ENCODE data around the gene ZNF536.

The ZNF536 gene

GRCh38 chr19:30350692-30351663 is 21.2 kb upstream of the ZNF536 start:
- TF ChIP-seq, protein P1, sequence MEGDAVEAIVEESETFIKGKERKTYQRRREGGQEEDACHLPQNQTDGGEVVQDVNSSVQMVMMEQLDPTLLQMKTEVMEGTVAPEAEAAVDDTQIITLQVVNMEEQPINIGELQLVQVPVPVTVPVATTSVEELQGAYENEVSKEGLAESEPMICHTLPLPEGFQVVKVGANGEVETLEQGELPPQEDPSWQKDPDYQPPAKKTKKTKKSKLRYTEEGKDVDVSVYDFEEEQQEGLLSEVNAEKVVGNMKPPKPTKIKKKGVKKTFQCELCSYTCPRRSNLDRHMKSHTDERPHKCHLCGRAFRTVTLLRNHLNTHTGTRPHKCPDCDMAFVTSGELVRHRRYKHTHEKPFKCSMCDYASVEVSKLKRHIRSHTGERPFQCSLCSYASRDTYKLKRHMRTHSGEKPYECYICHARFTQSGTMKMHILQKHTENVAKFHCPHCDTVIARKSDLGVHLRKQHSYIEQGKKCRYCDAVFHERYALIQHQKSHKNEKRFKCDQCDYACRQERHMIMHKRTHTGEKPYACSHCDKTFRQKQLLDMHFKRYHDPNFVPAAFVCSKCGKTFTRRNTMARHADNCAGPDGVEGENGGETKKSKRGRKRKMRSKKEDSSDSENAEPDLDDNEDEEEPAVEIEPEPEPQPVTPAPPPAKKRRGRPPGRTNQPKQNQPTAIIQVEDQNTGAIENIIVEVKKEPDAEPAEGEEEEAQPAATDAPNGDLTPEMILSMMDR (conservative IDR thresholded peaks at IDR 0.05; ENCODE audit: low read depth, low read length), result no peak
- no peak overlapping the region for H3K4me3 ChIP-seq (ENCODE audit: low read depth, low read length)
- no peak for DNase-seq (ENCODE audit: low read depth)

DNA sequence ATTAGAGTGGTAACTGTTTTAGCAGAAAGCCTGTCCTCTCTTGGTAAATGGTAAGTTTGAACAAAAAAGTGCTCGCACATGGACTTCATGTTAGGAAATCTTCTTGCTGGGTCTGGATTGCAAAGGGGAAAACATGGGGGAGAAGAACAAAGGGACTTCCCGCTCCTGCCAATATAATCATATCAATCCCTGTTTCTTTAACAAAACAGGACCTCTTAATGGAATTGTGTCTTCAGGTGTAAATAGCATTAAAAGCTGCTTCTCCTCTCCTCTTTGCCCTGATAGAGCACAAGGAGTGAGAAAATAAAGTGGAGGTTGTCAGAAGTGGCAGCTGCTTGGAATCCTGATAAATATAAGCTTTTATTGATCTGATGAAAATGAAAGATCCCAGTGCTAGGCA is 20.4 kb upstream of the ZNF536 start:
- no peak overlapping the region for H3K4me3 ChIP-seq (ENCODE audit: low read depth, low read length)
- no peak for DNase-seq (ENCODE audit: low read depth)
- TF ChIP-seq, protein P1 (conservative IDR thresholded peaks at IDR 0.05; ENCODE audit: low read depth, low read length), result no peak

DNA sequence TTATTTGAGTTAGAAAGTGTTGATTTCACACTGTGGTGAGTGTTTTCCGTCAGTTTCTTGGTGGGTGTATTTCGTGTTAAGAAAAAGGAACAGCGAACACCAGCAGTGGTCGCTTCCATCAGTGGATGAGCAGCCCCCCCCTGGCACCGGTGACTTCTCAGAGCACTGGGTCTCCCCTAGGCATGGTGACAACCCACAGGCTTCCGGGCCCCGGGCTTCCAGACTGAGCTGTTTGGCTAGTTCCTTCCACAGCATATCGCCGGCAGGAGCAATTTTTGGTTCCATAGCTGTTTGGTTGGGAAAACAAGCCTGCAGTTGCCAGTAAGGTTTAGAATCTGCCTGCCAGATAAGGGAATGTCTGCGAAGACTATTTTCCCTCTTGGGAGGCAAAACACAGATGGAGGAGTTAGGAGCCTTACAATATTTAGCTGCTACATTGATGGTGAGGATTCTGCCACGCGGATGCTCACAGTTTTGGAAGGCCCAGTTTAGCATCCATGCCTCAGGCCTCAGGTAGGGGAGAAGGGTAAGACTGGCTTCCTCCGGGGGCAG is 18.7 kb upstream of the ZNF536 start:
- DNase-seq (ENCODE audit: low read depth), result no peak
- no peak overlapping the region for H3K4me3 ChIP-seq (ENCODE audit: low read depth, low read length)
- TF ChIP-seq, protein P1 (conservative IDR thresholded peaks at IDR 0.05; ENCODE audit: low read depth, low read length), result no peak

- no peak for DNase-seq (ENCODE audit: low read depth)
- no peak overlapping the region for H3K4me3 ChIP-seq (ENCODE audit: low read depth, low read length)
- TF ChIP-seq, protein P1 (conservative IDR thresholded peaks at IDR 0.05; ENCODE audit: low read depth, low read length), result no peak
These were observed 16.6 kb upstream of the ZNF536 start for GRCh38 chr19:30355586-30355985.

DNA sequence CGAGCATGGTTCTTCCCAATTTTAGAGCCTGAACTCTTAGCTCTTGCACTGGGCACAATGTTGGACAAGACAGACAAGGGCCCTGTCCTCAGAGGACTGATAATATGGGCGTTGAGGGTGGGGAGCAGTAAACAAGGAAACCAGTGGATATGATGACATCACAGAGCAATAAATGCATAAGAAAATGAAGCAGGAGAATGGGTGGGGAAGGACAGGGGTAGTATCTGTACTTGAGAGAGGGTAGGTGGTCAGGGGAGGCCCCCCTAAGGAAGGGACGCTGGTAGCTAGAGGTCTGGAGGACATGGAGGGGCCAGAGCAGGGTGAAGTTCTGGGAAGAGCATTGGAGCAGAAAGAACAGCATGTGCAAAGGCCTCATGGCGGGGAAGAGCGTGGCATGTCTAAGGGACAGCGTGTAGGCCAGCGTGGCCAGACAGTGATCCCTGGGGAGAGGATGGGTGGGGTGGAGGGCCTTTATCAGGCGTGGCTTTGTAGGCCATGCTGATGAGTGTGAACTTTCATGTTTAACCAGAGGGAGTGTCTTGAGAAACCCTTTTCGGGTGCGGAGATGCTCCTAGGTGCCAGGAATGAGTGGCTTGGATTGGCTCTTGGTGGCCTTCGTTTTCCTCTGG is 15.1 kb upstream of the ZNF536 start:
- no peak for DNase-seq (ENCODE audit: low read depth)
- no peak overlapping the region for H3K4me3 ChIP-seq (ENCODE audit: low read depth, low read length)
- TF ChIP-seq, protein P1 (conservative IDR thresholded peaks at IDR 0.05; ENCODE audit: low read depth, low read length), result no peak

DNA sequence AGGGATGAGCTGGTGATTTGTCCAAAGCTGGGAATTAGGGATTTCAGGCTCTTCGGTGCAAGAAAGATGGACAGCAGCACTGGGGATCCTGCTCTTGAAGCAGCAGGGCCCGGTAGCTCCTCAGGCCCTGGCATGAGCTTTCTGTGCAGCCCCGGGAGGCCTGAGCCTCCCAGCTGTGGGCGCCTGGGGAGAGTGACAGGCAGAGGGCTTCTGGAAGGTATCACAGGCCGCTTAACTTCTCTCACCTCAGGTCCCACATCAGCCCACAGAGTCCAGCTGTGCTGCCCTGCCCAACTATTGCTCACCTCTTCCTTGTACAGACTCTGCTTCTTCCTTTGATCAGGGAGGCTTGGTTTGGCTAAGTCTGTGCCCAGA is 14.6 kb upstream of the ZNF536 start:
- TF ChIP-seq, protein P1 (conservative IDR thresholded peaks at IDR 0.05; ENCODE audit: low read depth, low read length), result no peak
- DNase-seq (ENCODE audit: low read depth), result no peak
- H3K4me3 ChIP-seq (ENCODE audit: low read depth, low read length), result no peak overlapping the region
